ENCODE results near the gene KCTD19.

DNA sequence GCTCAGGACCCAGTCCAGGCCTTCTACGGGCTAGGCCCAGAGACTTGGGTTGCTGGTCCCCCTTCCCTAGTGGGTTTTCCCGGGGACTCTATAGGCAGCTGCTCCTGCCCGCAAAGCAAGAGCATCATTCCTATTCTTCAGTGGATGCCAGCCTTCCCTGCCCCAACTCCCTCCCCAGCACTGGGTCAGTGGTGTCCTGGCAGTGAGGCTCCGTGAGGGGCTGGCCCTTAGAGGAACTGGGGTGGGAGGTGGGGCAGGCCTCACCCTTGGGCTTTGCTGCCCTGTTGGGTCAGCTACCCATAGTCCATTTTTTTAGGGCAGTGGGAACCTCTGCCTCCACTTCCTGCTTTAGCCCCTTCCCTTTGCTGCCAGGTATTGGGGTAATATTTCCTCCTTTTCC lies 55.1 kb downstream of the KCTD19 start:
- TF ChIP-seq GATA3 (IDR thresholded peaks at IDR 0.05; ENCODE audit: low read depth, low read length): no peak
- TF ChIP-seq GATA2 (IDR thresholded peaks at IDR 0.05; ENCODE audit: low read depth, low read length): no peak

Measured in SH-SY5Y (cell line).